Immature natural killer cell (primary cell): Measurements from ENCODE around the gene AGTPBP1. TPM values are rescaled to one million over a fixed set of nuclear protein-coding genes. Genes with fewer than 3 reads are reported as not detected.

Experiments
- DNase-seq, 3 donors: peaks; one replicate each; pipeline ENCODE4 v3.0.0; 2022; ENCODE audit warnings: mixed read lengths in 1 of 3
- H3K27ac Mint-ChIP-seq, 6 donors: one replicate each; pipeline ENCODE4 v1.8.0; 2020; ENCODE audit warnings: mixed read lengths in 6 of 6, mild to moderate bottlenecking in 5 of 6, inconsistent platforms in 4 of 6, moderate library complexity in 3 of 6
- H3K27me3 Mint-ChIP-seq, 3 donors: one replicate each; pipeline ENCODE4 v1.8.0; 2020 to 2021; ENCODE audit warnings: low read depth in 3 of 3, mild to moderate bottlenecking in 3 of 3, mixed read lengths in 3 of 3, moderate library complexity in 3 of 3, inconsistent platforms in 1 of 3
- H3K36me3 Mint-ChIP-seq, 3 donors: one replicate each; pipeline ENCODE4 v1.8.0; 2020; ENCODE audit warnings: mixed read lengths in 3 of 3, inconsistent platforms in 2 of 3, mild to moderate bottlenecking in 2 of 3
- H3K4me1 Mint-ChIP-seq, 2 donors: one replicate each; pipeline ENCODE4 v1.8.0; 2020; ENCODE audit warnings: inconsistent platforms in 2 of 2, mild to moderate bottlenecking in 2 of 2, mixed read lengths in 2 of 2, moderate library complexity in 1 of 2
- H3K4me3 Mint-ChIP-seq, 5 donors: one replicate each; pipeline ENCODE4 v1.8.0; 2020; ENCODE audit warnings: mild to moderate bottlenecking in 5 of 5, mixed read lengths in 5 of 5, inconsistent platforms in 3 of 5, moderate library complexity in 3 of 5
- H3K9me3 Mint-ChIP-seq, 6 donors: one replicate each; pipeline ENCODE4 v1.8.0; 2020; ENCODE audit warnings: mild to moderate bottlenecking in 6 of 6, mixed read lengths in 6 of 6, inconsistent platforms in 4 of 6, moderate library complexity in 3 of 6
- polyA plus RNA-seq, 3 donors: library from polyadenylated mRNA; unstranded; fragments of 300-500 nt; fragmentation: Illumina TruSeq; gene quantifications; one replicate each; pipeline ENCODE4 v1.2.3, GENCODE V29; 2021

Gene AGTPBP1
- polyA plus RNA-seq, 3 donors from 2014 or later: 48.6 to 58.5 (median 55.2) TPM

GRCh38 chr9:85645909-85646627 lies 95.7 kb downstream of the AGTPBP1 start:
- Mint-ChIP-seq H3K27me3 (peaks cover 0 to 2% (median 0%) of the 10 kb centered on the region in 3 donors), H3K36me3 (peaks cover 17 to 55% (median 32%) of the 10 kb centered on the region in 3 donors), H3K4me1 (peaks cover 9 to 25% of the 10 kb centered on the region in 2 donors), H3K9me3 (no peaks in the 10 kb centered on the region), H3K4me3 (peak overlapping the region in 1 of 5 donors; percentile 12), H3K27ac (peak overlapping the region; percentile 58 to 84 (median 74))
- DNase-seq: peak; percentile 20 to 55 (median 31)

- Mint-ChIP-seq H3K4me1 (peaks cover 3 to 25% of the 10 kb centered on the region in 2 donors), H3K27ac (peak overlapping the region in 5 of 6 donors; percentile 20 to 64 (median 45)), H3K27me3 (peaks cover 0 to 2% (median 0%) of the 10 kb centered on the region in 3 donors), H3K4me3 (no peak overlapping the region), H3K9me3 (no peaks in the 10 kb centered on the region), H3K36me3 (peaks cover 12 to 38% (median 13%) of the 10 kb centered on the region in 3 donors)
- DNase-seq: no peak
These were observed 101.3 kb downstream of the AGTPBP1 start for GRCh38 chr9:85640425-85640824.

- Mint-ChIP-seq H3K27ac (peak overlapping the region; percentile 3 to 55 (median 28)), H3K4me1 (peaks cover 2 to 20% of the 10 kb centered on the region in 2 donors), H3K4me3 (no peak overlapping the region), H3K27me3 (peaks cover 0 to 2% (median 0%) of the 10 kb centered on the region in 3 donors), H3K36me3 (peaks cover 8 to 31% (median 9%) of the 10 kb centered on the region in 3 donors), H3K9me3 (no peaks in the 10 kb centered on the region)
- DNase-seq: no peak
These were observed 102.0 kb downstream of the AGTPBP1 start for GRCh38 chr9:85639675-85640186.

GRCh38 chr9:85631809-85632208 lies 109.9 kb downstream of the AGTPBP1 start:
- H3K9me3 Mint-ChIP-seq: no peaks in the 10 kb centered on the region
- H3K4me3 Mint-ChIP-seq: no peak overlapping the region
- H3K4me1 Mint-ChIP-seq: peaks cover 19 to 31% of the 10 kb centered on the region in 2 donors
- H3K36me3 Mint-ChIP-seq: peaks cover 0 to 22% (median 10%) of the 10 kb centered on the region in 3 donors
- no peaks in the 10 kb centered on the region for H3K27me3 Mint-ChIP-seq
- no peak overlapping the region for H3K27ac Mint-ChIP-seq
- no peak for DNase-seq

GRCh38 chr9:85630676-85631075 lies 111.1 kb downstream of the AGTPBP1 start:
- peak overlapping the region in 3 of 6 donors; percentile 58 to 62 (median 61) for H3K27ac Mint-ChIP-seq
- H3K27me3 Mint-ChIP-seq: no peaks in the 10 kb centered on the region
- H3K4me1 Mint-ChIP-seq: peaks cover 20 to 28% of the 10 kb centered on the region in 2 donors
- peaks cover 0 to 18% (median 10%) of the 10 kb centered on the region in 3 donors for H3K36me3 Mint-ChIP-seq
- DNase-seq: no peak
- H3K4me3 Mint-ChIP-seq: no peak overlapping the region
- no peaks in the 10 kb centered on the region for H3K9me3 Mint-ChIP-seq

- Mint-ChIP-seq H3K4me3 (no peak overlapping the region), H3K27ac (peak overlapping the region in 1 of 6 donors; percentile 11), H3K9me3 (no peaks in the 10 kb centered on the region), H3K4me1 (peaks cover 9 to 14% of the 10 kb centered on the region in 2 donors), H3K36me3 (peaks cover 3 to 22% (median 7%) of the 10 kb centered on the region in 3 donors), H3K27me3 (no peaks in the 10 kb centered on the region)
- DNase-seq: no peak
These were observed 124.5 kb downstream of the AGTPBP1 start for GRCh38 chr9:85617141-85617670.

- no peak overlapping the region for H3K4me3 Mint-ChIP-seq
- H3K36me3 Mint-ChIP-seq: peaks cover 3 to 22% (median 7%) of the 10 kb centered on the region in 3 donors
- H3K4me1 Mint-ChIP-seq: peaks cover 3 to 9% of the 10 kb centered on the region in 2 donors
- no peaks in the 10 kb centered on the region for H3K9me3 Mint-ChIP-seq
- DNase-seq: no peak
- H3K27ac Mint-ChIP-seq: no peak overlapping the region
- no peaks in the 10 kb centered on the region for H3K27me3 Mint-ChIP-seq
These were observed 126.0 kb downstream of the AGTPBP1 start for GRCh38 chr9:85615792-85616191.

- Mint-ChIP-seq H3K4me3 (peak overlapping the region in 3 of 5 donors; percentile 3 to 49 (median 22)), H3K4me1 (peaks cover 14 to 38% of the 10 kb centered on the region in 2 donors), H3K27me3 (no peaks in the 10 kb centered on the region), H3K27ac (peak overlapping the region; percentile 53 to 89 (median 76)), H3K36me3 (peaks cover 2 to 4% (median 3%) of the 10 kb centered on the region in 3 donors), H3K9me3 (no peaks in the 10 kb centered on the region)
- peak; percentile 61 to 73 (median 67) for DNase-seq
These were observed 131.5 kb downstream of the AGTPBP1 start for GRCh38 chr9:85610074-85610860.

- peaks cover 50 to 64% of the 10 kb centered on the region in 2 donors for H3K4me1 Mint-ChIP-seq
- DNase-seq: no peak
- H3K27ac Mint-ChIP-seq: no peak overlapping the region
- H3K4me3 Mint-ChIP-seq: no peak overlapping the region
- peaks cover 8 to 30% (median 26%) of the 10 kb centered on the region in 3 donors for H3K36me3 Mint-ChIP-seq
- peaks cover 0 to 3% (median 0%) of the 10 kb centered on the region in 6 donors for H3K9me3 Mint-ChIP-seq
- H3K27me3 Mint-ChIP-seq: peaks cover 0 to 5% (median 2%) of the 10 kb centered on the region in 3 donors
These were observed 135.8 kb downstream of the AGTPBP1 start for GRCh38 chr9:85605905-85606304.

GRCh38 chr9:85603936-85604335 lies 137.8 kb downstream of the AGTPBP1 start:
- H3K4me3 Mint-ChIP-seq: no peak overlapping the region
- DNase-seq: no peak
- peaks cover 56 to 70% of the 10 kb centered on the region in 2 donors for H3K4me1 Mint-ChIP-seq
- H3K36me3 Mint-ChIP-seq: peaks cover 8 to 31% (median 26%) of the 10 kb centered on the region in 3 donors
- H3K9me3 Mint-ChIP-seq: peaks cover 0 to 3% (median 0%) of the 10 kb centered on the region in 6 donors
- peak overlapping the region in 1 of 6 donors; percentile 15 for H3K27ac Mint-ChIP-seq
- peaks cover 0 to 8% (median 5%) of the 10 kb centered on the region in 3 donors for H3K27me3 Mint-ChIP-seq

- Mint-ChIP-seq H3K9me3 (peaks cover 0 to 3% (median 0%) of the 10 kb centered on the region in 6 donors), H3K27me3 (peaks cover 0 to 8% (median 5%) of the 10 kb centered on the region in 3 donors), H3K4me3 (peak overlapping the region in 1 of 5 donors; percentile 53), H3K4me1 (peaks cover 56 to 67% of the 10 kb centered on the region in 2 donors), H3K36me3 (peaks cover 8 to 34% (median 26%) of the 10 kb centered on the region in 3 donors), H3K27ac (peak overlapping the region in 2 of 6 donors; percentile 26 to 42)
- no peak for DNase-seq
These were observed 139.0 kb downstream of the AGTPBP1 start for GRCh38 chr9:85602742-85603141.

- peak overlapping the region; percentile 47 to 79 (median 75) for H3K27ac Mint-ChIP-seq
- H3K4me3 Mint-ChIP-seq: peak overlapping the region; percentile 49 to 81 (median 68)
- H3K27me3 Mint-ChIP-seq: peaks cover 0 to 8% (median 5%) of the 10 kb centered on the region in 3 donors
- peaks cover 8 to 38% (median 26%) of the 10 kb centered on the region in 3 donors for H3K36me3 Mint-ChIP-seq
- peaks cover 56 to 57% of the 10 kb centered on the region in 2 donors for H3K4me1 Mint-ChIP-seq
- peak; percentile 47 to 71 (median 64) for DNase-seq
- H3K9me3 Mint-ChIP-seq: peaks cover 0 to 3% (median 0%) of the 10 kb centered on the region in 6 donors
These were observed 141.0 kb downstream of the AGTPBP1 start for GRCh38 chr9:85600675-85601263.
